Effector CD4-positive, alpha-beta T cell (primary cell): ENCODE data around the gene NTNG1. TPM values are rescaled to one million over a fixed set of nuclear protein-coding genes. Genes with fewer than 3 reads are reported as not detected.
"Not testable (repeated sequence)": the region's sequence is repeated elsewhere in the genome, so short reads cannot be mapped to it uniquely, and the experiment has no call there.

Experiments used
- DNase-seq: peaks from one replicate; pipeline ENCODE4 v3.0.0-alpha.2; 2020
- total RNA-seq: gene quantifications from one replicate; lab custom pipeline; 2026; lab: John Stamatoyannopoulos, UW

The NTNG1 gene
- total RNA-seq = not detected

GRCh38 chr1:107140703-107141490 is at the start of gene NTNG1:
Gene NTNG1 (plus strand): TSS chr1:107141039.
- DNase-seq = no peak

- DNase-seq = no peak
Measured at GRCh38 chr1:107091418-107091817, 49.4 kb upstream of the NTNG1 start.

GRCh38 chr1:107093395-107093794 is 47.4 kb upstream of the NTNG1 start:
- not testable (repeated sequence) for DNase-seq

DNA sequence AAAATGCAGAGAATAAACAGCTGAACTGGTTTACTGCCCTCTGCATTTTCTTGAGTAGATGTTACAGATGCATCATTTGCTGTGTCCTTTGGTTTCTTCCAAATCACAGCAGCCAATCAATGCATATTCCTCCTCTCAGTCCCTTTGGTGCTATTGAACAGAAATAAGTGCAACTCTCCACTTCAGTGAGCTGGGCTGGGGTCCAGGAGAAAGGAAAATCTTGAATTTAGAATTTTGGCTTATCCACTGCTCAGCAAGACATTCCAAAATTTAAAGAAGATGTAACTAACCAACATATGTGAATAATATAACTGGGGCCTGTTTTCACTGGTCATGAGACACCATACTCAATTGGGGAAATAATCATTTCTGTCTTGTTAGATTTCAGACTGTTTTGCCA is 45.2 kb upstream of the NTNG1 start:
- no peak for DNase-seq

GRCh38 chr1:107096690-107097089 is 44.1 kb upstream of the NTNG1 start:
- no peak for DNase-seq

DNA sequence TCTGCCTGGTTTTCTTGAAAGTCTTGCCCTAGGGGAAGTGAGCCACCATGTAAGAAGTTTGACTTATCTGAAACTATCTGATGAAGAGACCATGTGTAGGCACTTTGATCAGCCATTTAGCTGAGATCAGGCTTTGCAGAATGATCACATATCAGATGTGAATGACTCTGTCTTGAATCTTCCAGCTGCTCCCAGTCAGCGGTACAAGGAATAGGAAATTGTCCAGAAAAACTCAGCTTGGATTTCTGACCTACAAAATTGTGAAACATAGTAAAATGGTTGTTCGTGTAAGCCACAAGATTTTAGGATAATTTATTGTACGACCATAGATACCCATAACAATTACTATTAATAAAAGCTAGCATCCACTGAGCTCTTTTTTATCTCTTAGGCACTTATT is 41.9 kb upstream of the NTNG1 start:
- DNase-seq = no peak

- DNase-seq = no peak
Measured at GRCh38 chr1:107100331-107100984, 40.4 kb upstream of the NTNG1 start.

DNA sequence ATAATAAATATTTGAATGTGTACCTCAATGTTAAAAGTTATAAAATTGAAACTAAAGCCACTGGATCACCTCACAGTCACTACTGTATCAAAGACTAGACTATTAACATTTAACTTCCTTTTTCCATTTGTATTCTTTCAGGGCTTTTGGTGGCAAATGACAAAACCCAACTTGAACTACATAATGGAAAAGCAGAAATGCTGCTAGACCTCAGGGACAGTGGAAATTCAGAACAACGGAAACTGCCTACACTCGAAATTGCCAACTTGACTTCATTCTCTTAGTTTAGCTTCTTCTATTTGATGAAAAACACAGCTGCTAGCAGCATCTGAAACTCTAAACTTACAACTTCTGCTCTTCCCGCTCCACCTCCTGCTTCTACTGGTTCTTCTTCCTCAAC is 34.9 kb upstream of the NTNG1 start:
- DNase-seq = no peak

DNA sequence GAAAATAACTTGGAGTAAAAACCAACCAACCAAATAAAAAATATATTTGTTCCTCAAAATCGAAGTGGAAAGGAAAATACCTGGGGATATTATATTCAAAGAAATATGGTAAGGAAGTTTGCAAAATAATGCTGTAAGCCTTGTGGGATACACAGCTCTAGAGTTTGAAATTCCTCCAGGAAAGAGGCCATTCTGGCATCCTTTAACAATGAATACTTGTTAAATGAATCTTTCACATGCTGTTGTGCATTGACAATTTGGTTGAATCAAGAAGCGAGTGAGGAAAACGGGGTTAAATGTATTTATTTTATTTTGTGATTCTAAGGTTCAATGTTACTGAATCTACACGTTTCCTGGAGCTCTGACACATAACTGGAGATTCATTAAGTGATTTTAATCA is 30.5 kb upstream of the NTNG1 start:
- DNase-seq = no peak

DNA sequence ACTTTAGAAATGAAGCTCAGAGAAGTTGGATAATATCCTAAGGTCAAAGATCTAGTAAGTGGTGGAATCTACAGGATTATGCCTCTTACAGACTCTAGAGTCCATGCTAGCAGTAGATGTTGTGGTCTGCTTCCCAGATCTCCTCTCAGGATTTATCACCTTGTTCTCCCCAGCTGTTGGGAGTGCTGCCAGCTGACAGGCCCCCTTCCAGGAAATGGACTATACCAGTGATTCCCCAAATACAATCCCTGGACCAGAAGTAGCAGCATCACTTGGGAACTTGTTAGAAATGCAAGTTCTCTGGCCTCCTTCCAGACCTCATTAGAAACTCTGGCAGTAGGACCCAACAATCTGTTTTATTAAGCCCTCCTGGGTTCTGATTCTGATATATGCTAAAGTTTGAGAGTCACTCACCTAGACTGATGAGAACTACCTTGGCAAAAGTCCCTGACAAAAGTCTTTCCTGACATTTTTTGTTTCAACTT is 24.5 kb upstream of the NTNG1 start:
- no peak for DNase-seq

GRCh38 chr1:107122225-107122624 is 18.6 kb upstream of the NTNG1 start:
- DNase-seq = no peak

DNA sequence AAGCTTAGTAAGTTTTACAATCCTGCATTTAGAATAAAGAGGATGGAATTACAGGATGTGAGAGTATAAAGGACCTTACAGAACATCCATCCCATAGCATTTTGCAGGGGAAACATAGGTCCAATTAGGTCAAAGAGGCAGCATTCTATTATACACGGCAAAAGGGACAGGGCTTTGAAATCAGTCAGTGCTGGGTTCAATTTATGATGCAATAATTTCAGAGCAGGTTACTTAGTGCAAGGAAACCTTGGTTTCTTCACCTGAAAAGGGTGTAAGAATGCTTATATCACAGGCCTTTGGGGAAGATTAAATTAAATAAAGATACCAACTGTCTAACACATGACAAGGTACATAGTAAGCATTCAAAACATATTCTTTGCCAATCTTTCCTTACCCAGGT is 17.1 kb upstream of the NTNG1 start:
- DNase-seq = no peak

DNA sequence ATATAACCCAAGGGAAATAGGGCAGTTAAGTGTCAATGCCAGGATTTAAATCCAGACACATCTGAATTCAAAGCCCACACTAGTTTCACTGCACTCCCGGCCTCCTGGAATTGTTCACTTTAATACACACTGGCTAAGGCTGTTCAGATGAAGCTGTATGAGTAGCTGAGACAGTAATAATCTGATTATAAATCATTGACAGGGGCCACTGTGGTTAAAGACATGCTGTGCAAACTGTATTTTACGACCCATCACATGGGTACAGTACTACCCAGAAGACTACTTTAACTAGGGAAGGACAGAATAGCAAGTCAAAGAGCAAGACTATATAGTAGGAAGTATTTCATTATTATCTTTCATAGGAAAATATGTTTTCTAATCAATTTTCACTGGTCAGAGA is 16.1 kb upstream of the NTNG1 start:
- no peak for DNase-seq

DNA sequence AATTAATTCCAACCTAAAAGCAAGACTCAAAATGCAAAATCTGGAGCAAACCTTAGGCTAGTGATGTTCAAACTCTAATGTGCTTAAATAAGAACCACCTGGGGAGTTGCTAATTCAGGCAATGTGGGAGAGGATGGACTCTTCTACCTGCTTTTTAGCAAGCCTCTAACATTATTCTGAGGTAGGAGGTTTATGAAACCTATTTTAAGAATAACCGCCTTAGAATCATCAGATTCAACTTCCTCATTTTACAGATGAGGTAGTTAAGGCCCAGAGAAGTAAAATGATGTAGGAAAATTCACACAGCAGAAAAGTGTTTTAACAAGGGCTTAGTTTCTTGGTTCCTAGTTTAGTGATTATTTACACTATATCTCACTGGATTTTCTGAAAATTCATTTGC is 8.6 kb upstream of the NTNG1 start:
- no peak for DNase-seq

DNA sequence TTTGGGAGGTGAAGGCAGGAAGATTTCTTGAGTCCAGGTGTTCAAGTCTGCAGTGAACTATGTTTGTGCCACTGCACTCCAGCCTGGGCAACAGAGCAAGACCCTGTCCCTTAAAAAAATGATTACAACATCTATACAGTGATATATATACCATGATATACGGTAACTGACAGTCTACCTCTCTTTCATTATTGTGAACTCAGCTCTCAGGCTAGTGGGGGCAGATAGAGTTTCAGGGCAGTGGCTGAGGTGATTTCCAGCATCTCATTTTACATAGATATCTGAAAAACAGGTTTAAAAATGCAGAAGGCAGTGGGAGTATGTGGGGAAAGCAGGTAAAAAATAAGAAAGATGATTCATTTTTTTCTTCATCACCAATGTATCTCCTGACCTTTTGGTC is 8.1 kb upstream of the NTNG1 start:
- no peak for DNase-seq

DNA sequence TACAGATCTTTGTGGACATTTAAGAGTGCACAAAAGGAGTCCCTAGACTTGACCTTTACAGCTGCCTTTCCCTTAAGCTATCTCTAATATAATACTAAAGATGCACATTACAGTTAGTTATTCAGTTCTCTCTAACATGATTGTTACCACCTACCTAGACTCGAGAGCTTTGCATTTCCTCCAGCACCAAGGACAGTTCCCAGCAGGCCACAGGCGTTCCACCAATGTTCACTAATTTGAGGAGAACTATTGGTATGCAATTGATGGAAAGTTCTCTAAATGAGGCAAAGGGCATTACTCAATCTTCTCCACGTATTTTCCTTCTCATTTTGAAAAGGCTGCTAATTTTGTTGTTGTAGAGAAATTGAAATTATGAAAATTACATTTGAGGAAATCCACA is 5.4 kb upstream of the NTNG1 start:
- DNase-seq = no peak

DNA sequence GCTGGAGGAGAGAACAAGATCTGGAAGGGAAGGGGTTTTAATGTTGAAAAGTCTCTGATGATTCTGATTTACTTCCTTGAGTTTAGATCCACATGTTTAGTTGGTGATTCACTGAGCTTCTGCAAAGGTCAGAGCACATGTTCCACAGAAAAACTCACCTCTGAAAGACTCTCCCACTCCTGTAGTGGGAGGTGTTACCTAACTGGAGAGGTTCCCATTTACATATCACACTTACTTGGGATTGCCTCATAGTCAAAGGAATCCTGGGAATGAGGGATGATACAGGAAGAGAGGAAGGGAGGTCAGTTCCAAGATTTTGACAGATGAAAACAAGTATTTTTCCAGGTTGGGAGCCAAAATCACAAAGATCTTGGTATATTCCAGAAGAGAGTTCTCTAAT is 2.7 kb upstream of the NTNG1 start:
- DNase-seq = no peak

DNA sequence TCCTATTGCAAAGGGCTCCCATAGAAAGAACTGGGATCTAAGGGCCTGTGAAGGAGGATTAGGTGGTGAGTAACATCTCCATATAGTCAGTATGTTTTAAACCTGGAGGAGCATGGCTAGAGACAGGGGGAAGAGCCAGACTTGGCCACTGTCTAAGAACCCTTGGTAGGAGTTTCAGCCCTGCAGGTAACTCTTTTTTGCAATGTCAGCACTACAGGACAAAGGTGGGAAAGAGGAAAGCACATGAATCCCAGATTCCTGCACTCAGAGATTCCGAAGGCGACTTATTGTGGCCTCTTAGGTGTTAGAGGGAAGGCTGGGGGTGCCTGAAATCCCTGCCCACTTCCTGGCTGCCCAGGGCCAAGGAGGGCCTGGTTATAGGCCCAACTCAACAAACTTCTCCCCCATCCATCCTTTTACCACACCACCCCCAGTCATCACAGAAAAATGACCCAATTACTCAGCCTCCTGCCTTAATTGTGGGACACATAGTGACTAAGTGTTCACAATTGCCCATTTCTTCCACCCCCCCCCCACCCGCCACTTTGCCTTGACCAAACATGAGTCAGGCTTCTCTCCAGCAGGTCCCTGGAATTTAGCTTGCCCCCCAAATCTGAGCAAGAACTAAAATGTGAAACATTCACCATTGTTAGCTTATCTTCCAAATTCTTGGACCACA is 1.9 kb upstream of the NTNG1 start:
- no peak for DNase-seq

DNA sequence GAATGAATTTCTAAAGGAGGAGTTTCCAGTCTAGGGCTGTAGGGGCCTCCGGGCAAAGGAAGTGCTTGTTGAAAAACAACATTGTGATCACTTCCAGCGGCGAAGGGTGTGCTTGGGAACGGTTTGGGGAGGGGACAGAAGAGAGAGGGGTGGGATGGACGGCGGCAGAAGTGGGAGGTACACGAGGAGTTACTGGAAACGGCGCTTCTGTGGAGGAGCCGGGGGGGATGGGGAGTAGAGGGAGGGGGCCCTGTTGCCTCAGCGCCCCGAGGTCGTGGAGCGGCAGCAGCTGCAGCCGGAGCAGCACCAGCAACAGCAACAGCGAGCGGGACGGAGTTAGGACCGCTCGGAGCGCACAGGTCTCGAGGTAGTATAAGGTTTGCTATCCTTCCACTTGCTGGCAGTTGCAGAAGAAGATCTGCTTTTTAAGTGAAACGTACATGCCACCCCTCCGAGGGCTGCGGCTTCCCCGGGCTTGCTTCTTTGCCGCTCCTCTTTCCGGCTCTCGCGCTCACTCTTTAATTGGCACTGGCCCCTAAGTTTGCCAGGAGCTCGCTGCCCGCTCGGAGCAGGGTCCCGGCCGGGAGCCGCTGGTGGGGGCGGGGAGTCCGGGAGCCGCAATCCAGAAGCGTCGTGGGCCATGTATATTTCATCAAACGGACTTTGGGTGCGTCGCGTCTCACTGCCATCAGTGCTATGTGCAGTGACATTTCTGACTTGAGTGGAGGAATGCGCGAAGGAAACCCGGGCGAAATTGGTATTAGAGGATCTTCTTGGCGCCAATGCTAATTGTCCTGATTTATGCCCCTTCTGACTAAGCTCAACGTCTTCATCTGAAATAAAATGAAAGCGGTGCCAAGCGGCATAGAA is 771 bp upstream of the NTNG1 start:
- DNase-seq = no peak

DNA sequence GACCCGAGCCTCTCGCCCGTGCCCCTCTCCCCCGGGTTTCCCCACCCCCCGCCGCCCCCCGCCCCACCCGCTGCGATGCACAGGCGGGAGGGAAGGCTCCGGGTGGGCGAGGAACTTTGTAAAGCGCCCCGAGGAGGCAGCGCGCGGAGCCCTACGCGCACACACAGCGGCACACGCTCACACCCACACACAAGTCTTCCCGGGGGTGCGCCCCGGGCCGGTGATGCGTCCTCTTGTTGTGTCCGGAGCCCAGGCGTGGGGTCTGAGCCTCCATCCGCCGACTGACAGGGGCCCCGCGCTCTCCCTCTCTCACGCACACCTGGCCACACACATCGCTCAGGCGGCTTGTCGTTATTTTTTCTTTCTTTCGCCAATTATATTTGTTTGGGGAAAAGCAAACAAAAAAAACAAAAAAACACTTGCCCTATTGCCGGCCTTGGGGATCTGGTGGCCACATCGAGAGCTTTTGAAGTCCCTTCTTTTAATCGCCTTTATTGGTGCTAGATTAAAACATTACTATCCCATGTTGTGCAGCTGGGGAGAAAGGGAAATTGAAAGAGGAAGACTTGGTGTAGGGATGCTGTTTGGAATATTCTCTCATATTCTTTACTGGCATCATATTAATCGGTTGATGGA is 770 bp downstream of the NTNG1 start:
- DNase-seq = no peak

GRCh38 chr1:107142140-107142542 is 1.3 kb downstream of the NTNG1 start:
- DNase-seq = no peak

- no peak for DNase-seq
Measured at GRCh38 chr1:107142666-107143065, 1.8 kb downstream of the NTNG1 start.
